GM10266 (cell line): Measurements from ENCODE around the gene HSP90AA1.
"Not testable (repeated sequence)": the region's sequence is repeated elsewhere in the genome, so short reads cannot be mapped to it uniquely, and the experiment has no call there.

ENCODE experiments used
- DNase-seq: peaks from one replicate; pipeline ENCODE4 v3.0.0; 2012; ENCODE audit errors: extremely low spot score
- CTCF ChIP-seq: IDR thresholded peaks from 2 replicates; pipeline ENCODE4 v1.5.1; 2012; ENCODE audit warnings: mild to moderate bottlenecking, low read depth; ENCODE audit not compliant: control insufficient read depth, insufficient read depth; ENCODE audit errors: missing control alignments

Gene HSP90AA1

GRCh38 chr14:102084931-102085330 is 1.9 kb downstream of the HSP90AA1 start:
- TF ChIP-seq CTCF, result no peak
- DNase-seq, result no peak

DNA sequence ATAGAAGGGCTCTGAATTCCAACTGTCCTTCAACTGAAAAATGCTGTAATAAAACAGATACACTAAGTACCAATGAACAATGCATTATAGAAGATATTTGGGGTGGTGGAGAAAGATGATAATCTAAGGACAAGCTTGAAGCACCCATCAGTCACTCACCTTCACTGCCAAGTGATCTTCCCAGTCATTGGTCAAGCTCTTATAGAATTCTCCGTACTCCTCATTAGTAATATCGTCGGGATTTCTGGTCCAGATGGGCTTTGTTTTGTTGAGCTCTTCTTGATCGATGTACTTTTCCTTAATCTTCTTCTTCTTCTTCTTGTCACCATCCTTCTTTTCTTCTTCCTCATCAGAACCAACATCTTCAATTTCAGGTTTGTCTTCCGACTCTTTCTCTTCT is 2.3 kb downstream of the HSP90AA1 start:
- DNase-seq, result not testable (repeated sequence)

GRCh38 chr14:102081231-102082080 is 5.4 kb downstream of the HSP90AA1 start:
- no peak for DNase-seq
- TF ChIP-seq CTCF, result no peak

- no peak for TF ChIP-seq CTCF
- DNase-seq, result no peak
These were observed 6.4 kb downstream of the HSP90AA1 start for GRCh38 chr14:102080183-102081080.

DNA sequence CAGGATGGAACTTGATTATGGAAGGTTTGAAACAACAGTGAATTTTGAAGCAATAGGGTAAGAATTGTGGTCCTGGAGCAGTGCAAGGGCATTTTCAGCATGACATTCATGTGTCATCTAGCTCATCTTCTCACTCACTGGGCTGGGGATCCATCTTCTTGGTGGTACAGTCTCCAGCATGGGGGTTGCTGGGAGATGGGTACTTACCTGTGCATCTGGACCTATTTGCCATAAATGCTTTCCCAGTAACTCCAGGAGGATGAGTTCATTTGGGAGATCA is 7.2 kb downstream of the HSP90AA1 start:
- TF ChIP-seq CTCF, result no peak

DNA sequence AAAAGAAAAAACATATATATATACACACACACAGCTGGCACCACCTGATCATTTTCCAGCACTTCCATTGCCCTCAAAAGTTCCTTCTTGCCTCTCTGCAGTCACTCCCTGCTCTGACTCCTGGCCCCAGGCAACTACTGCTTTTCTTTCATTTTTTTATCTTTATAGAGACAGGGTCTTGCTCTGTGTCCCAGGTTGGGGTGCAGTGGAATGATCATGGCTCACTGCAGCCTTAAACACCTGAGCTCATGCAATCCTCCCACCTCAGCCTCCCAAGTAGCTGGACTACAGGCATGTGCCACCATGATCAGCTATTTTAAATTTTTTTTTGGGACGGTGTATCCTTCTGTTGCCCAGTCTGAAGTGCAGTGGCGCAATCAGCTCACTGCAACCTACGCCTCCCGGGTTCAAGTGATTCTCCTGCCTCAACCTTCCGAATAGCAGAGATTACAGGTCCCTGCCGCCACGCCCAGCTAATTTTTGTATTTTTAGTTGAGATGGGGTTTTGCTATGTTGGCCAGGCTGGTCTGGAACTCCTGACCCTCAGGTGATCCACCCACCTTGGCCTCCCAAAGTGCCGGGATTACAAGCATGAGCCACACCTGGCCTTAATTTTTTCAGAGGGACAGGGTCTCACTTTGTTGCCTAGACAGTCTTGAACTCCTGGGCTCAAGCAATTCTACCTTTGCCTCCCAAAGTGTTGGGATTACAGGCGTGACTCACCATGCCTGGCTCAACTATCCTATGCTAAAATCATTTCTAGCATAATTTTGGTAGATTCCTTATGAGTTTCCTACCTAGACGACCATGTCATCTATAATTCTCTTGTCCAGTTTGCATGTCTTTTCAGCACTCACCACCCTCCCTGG is 7.8 kb downstream of the HSP90AA1 start:
- no peak for DNase-seq
- TF ChIP-seq CTCF, result no peak

More for the DNA sequence above, 7.2 kb downstream of the HSP90AA1 start:
- DNase-seq, result no peak

DNA sequence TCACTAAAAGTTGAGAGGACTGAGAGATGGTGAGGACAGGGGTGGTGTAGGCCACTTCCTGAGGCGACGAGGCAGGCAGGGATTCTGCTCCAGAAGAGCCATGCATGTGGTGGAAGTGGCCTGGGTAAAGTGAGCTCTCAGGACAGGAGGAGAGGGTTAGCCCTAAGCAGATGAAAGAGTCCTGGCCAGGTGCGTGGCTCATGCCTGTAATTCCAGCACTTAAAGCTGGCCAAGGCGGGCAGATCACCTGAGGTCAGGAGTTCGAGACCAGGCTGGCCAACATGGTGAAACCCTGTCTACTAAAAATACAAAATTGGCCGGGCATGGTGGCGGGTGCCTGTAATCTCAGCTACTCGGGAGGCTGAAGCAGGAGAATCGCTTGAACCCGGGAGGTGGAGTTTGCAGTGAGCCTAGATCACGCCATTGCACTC is 8.5 kb downstream of the HSP90AA1 start:
- not testable (repeated sequence) for DNase-seq
